Measurements from ENCODE around the gene LRP5.
"Not testable (repeated sequence)": the region's sequence is repeated elsewhere in the genome, so short reads cannot be mapped to it uniquely, and the experiment has no call there.

LRP5 gene

DNA sequence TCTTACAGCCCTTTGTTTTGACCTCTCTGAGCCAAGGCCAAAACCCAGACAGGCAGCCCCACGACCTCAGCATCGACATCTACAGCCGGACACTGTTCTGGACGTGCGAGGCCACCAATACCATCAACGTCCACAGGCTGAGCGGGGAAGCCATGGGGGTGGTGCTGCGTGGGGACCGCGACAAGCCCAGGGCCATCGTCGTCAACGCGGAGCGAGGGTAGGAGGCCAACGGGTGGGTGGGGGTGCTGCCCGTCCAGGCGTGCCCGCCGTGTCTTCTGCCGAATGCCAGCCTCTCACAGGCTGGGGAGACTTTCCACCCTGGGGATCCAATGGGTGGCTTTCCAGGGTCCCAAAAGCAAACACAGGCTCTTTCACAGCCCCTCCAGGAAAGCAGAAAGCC is 111.1 kb downstream of the LRP5 start:
- DNase-seq (ENCODE audit: low read depth in 3 of 3): no peak

DNA sequence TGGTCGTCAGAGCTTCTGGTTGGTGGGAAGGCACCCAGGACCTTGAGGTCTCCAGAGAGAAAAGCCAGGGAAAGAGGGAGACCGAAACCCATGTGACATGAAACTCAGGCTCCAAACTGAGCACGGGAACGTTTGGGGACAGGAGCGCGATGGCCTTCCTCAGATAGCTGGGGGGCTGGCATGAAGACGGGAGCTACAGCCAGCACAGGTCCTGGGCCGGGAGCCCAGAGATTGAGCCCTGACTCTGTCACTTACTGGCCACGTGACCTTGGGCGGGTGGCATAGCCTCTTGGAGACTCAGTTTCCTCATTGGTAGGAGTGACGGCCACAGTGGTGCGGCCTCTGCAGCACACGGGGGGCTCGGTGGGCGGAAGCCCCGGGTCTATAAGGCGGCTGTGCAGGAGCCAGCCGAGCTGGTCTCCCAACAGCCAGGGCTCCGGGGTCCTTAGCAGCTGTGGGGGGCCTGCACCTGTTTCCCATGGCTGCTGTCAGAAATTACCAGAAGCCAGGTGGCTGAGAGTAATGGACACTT is 111.8 kb downstream of the LRP5 start:
- no peak for DNase-seq (ENCODE audit: low read depth in 3 of 3)

DNA sequence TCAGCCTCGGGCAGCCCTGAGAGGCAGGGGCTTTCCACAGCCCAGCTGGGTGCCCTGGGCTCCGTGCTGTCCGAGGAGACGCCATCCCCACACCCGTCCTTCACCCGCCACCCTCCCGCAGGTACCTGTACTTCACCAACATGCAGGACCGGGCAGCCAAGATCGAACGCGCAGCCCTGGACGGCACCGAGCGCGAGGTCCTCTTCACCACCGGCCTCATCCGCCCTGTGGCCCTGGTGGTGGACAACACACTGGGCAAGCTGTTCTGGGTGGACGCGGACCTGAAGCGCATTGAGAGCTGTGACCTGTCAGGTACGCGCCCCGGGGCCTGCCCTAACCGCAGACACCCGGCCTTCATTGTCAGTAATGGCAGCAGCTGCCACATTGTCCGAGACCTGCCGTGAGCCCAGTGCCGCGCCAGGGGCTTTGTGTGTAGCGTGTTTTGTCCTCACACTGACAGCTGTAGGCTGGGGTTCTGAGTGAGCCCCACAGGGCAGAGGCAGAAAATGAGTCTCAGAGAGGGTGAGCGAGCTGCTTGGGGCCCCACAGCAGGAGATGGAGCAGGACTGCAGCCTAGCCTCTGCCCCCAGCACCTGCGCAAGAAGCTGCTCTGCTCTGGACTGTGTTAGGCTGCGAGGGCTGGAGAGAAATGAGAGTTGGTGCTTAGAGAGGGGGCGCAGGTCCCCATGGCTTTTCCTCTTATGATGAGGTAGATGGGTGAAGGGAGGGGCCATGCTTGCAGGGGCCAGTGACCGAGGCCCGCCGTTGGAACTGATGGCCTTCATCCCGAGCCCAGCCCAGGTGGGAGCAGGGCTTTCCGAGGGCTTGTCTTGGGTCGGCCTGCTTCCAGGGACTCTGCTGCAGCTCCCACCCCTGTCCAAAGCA is 112.8 kb downstream of the LRP5 start:
- DNase-seq (ENCODE audit: low read depth in 3 of 3): no peak

DNA sequence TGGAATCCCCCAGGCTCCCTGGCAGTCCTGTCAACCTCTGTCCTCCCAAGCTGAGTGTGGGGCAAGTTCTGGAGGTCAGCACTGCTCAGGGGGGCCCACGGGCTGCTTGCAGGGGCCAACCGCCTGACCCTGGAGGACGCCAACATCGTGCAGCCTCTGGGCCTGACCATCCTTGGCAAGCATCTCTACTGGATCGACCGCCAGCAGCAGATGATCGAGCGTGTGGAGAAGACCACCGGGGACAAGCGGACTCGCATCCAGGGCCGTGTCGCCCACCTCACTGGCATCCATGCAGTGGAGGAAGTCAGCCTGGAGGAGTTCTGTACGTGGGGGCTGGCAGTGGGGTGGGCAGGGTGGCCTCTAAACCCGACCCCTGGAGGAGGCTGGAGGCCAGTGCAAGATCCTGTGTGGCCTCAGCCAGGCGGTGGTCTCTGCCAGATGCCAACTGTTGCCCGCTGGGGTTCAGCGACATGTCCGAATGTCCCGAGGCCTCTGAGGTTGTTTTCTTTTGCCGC is 113.5 kb downstream of the LRP5 start:
- DNase-seq (ENCODE audit: low read depth in 3 of 3): no peak

DNA sequence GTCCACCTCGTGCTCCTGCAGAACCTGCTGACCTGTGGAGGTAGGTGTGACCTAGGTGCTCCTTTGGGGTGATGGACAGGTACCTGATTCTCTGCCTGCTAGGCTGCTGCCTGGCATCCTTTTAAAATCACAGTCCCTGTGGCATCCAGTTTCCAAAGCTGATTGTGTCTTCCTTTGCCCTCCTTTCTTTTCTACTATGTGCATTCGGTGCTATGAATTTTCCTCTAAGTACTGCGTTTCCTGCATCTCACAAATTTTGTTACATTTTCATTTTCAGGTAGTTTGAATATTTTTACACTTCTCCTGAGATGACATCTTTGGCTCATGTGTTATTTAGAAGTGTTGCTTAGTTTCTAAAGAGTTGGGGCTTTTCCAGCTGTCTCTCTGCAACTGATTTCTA is 117.3 kb downstream of the LRP5 start:
- DNase-seq (ENCODE audit: low read depth in 3 of 3): no peak

DNA sequence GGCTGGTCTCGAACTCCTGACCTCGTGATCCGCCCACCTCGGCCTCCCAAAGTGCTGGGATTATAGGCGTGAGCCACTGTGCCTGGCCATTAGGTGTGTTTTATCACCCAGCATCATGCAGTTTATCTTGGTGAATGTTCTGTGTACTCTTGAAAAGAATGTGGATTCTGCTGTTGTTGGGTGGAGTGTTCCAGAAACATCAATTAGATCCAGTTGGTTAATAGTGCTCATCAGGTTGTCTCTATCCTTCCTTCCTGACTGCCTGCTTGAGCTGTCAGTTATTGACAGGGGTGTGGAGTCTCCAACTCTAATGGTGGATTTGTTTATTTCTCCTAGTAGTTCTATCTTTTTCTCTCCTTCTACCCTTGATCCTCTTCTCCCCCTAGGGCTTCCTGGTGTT is 118.0 kb downstream of the LRP5 start:
- DNase-seq (ENCODE audit: low read depth in 3 of 3): no peak

DNA sequence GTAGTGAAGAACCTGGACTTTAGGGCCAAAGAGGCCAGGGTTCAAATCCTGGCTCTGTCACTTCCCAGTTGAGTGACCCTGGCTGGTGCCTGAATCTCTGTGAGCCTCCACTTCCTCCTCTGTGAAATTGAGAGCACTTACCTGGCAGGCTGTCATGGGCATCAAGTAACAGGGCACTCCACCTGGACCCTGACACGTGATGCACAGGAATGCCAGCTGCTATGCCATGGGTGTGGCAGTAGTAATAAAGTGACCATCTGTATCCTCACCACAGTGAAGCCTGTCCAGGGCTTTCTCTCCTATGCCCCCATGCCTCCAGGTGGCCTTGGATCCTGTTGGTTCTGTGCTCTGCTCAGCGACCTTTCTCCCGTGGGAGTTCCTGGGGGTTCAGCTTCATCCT is 118.4 kb downstream of the LRP5 start:
- DNase-seq (ENCODE audit: low read depth in 3 of 3): no peak

DNA sequence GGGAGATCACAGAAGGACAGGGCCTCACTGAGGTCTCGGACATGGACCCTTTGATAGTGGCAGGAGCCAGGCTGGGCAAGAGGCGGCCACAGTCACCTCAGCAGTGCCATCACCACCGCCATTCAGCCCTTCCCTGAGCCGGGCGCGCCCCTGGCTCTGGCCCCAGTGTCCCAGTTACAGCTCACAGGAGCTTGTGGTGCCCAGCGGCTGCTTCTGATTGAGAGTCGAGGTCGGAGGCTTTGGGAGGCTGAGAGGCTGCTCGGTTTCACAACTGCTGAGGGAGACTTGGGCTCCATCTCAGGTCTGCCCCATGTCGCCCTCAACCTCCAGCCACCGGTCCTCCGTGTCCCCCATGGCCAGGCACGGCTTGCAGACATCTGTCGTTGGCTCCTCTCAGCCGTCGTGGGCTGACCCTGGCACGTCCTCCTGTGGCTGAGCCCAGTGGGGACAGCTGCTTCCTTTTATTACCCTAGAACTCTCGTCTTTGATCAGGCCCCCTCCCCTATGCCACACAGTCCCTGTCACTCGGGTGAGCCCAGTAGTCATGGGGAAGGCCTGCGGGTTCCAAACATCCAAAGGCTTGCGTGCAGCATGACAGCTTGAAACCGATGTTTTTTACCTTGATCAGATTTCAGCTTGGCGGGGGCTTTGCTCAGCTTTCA is 119.7 kb downstream of the LRP5 start:
- no peak for DNase-seq (ENCODE audit: low read depth in 3 of 3)

DNA sequence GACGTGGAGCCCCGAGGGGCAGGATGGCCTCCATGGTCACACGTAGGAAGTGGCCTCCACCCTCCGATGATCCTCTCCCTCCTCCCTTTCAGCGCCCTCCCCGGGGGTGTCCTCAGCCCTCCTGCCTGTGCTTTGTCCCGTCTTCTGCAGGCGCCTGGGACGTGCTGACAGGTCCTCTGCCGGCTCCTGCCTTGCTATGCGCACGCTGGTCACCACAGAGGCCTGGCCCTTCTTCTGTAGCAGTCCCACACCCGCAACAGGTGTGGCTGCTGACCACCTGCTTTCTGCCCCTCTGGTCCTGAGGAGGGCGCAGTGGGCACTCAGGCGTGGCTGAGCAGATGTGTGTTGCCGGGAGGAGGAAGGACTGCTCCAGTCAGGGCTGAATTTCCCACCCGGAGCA is 120.5 kb downstream of the LRP5 start:
- DNase-seq (ENCODE audit: low read depth in 3 of 3): no peak

DNA sequence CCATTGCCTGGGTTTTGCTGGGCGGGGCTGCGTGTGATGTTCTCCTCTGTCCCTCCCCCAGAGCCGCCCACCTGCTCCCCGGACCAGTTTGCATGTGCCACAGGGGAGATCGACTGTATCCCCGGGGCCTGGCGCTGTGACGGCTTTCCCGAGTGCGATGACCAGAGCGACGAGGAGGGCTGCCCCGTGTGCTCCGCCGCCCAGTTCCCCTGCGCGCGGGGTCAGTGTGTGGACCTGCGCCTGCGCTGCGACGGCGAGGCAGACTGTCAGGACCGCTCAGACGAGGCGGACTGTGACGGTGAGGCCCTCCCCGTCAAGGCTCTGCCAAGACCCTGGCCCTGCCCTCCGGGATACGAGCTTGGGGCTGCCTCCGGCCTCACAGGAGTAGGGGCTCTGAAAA is 121.2 kb downstream of the LRP5 start:
- no peak for DNase-seq (ENCODE audit: low read depth in 3 of 3)

DNA sequence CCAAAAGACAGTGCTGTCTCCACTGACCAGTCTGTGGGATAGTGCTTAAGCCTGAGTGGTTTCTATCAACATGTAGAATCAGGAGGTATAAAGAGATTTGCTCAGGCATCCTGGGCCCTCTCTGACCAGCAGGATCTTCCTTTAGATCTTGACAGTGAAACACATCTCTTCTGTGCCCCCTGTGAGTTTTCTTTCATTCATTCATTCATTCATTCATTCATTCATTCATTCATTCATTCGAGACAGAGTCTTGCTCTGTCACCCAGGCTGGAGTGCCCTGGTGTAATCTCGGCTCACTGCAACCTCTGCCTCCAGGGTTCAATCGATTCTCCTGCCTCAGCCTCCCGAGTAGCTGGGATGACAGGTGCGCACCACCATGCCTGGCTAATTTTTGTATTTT is 121.8 kb downstream of the LRP5 start:
- not testable (repeated sequence) for DNase-seq (ENCODE audit: low read depth in 3 of 3)

DNA sequence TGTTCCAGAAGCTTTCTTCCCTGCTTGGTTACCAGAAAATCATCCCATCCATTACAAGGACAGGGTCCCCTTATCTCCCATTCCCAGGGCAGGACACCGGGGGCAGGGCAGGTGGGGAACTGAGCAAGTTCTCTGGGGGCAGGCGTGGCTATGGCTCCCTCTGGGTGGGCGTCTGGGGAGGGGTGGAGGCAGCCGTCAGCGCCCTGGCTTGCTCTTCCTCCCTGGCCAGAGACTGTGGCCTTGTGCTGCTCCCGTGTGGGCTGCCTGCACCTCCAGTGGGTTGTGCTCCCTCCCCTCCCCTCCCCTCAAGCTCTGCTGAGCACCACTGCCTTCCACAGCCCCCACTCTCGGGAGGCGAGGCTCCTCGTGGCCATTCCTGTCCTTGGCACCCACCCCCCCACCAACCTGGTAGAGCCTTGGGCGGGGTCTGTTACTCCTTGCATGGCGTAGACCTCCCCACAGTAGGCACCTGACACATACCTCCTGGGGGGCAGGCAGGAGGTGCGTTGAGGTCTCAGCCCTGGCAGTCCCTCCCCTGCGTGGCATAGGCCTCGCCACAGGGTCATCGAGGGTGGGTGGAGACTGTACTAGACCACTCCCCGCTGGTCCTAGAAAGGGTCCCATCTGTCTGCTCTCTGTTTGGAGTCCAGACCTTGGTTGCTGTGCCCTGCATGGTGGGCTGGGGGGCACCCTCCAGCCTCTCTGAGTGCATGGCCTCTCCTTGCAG is 123.9 kb downstream of the LRP5 start:
- no peak for DNase-seq (ENCODE audit: low read depth in 3 of 3)

DNA sequence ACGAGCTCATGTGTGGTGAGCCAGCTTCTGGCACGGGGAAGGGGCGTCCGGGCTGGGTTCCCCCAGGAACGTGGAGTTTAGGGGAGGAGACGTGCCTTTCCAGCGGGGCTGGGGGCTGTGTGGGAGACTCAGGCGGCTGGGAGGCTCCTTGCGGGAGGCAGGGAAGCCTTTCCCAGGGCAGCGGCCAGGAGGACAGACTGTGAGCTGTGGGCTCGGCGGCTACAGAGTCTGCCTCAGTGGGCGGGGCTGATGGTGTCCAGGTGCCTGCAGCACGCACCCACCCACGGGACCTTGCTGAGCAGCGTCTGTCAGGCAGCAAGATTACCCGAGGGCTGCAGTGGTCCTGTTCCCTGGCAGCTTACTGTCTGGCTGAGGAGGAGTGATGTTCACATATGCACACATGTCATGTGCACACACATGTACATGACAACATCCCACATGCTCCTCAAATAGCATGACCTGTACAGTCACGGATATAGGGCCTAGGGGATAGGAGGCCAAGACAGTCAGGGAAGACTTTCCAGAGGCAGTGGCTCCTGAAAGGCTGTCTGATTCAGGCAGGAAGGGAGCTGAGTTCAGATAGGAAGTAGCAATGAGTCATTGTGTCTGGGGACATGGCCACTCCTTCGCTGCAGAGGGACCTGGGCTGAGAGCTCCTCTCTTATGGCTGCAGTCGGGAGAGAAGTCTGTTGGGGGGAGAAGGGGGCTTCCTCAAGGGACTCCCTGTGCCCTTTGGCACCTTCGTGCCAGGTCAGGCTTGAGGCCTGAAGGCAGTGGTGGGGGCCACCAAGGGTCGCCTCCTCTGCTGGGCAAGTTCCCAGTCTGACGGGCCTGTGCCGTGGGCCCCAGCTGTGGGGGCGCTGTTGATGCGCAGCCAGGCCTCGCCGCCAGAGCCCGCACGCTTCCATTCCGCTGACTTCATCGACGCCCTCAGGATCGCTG is 124.9 kb downstream of the LRP5 start:
- no peak for DNase-seq (ENCODE audit: low read depth in 3 of 3)

DNA sequence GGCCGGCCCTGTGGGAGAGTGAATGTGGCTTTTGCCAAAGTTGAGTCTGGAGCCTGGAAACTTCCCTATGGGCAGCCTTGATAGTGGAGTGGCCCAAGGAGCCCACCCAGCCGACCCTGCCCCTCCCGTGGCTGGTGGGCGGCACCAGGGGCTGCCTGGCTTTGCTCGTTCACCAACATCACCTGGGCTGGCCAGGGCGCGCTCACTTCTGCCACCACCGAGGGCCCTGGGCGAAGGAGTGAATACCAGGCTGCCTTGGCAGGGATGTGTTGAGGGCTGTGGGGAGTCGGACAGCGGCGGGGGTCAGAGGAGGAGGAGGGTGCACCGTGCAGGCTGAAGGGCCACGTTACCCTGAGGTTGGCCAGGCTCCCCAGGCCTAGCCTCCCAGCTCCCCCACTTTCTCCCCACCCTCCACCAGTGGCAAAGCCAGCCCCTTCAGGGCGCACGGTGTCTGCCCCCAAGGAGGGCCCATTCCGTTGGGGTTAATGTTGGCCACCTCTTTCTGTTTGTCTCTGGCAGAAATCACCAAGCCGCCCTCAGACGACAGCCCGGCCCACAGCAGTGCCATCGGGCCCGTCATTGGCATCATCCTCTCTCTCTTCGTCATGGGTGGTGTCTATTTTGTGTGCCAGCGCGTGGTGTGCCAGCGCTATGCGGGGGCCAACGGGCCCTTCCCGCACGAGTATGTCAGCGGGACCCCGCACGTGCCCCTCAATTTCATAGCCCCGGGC is 125.7 kb downstream of the LRP5 start:
- no peak for DNase-seq (ENCODE audit: low read depth in 3 of 3)

DNA sequence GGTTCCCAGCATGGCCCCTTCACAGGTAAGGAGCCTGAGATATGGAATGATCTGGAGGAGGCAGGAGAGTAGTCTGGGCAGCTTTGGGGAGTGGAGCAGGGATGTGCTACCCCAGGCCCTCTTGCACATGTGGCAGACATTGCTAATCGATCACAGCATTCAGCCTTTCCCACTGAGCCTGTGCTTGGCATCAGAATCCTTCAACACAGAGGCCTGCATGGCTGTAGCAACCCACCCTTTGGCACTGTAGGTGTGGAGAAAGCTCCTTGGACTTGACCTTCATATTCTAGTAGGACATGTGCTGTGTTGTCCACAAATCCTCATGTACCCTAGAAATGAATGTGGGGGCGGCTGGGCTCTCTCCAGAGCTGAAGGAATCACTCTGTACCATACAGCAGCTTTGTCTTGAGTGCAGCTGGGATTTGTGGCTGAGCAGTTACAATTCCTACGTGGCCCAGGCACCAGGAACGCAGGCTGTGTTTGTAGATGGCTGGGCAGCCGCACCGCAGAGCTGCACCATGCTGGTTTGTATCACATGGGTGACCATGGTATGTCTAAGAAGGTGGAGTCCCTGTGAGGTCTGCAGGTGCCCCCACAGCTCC is 126.4 kb downstream of the LRP5 start:
- no peak for DNase-seq (ENCODE audit: low read depth in 3 of 3)

DNA sequence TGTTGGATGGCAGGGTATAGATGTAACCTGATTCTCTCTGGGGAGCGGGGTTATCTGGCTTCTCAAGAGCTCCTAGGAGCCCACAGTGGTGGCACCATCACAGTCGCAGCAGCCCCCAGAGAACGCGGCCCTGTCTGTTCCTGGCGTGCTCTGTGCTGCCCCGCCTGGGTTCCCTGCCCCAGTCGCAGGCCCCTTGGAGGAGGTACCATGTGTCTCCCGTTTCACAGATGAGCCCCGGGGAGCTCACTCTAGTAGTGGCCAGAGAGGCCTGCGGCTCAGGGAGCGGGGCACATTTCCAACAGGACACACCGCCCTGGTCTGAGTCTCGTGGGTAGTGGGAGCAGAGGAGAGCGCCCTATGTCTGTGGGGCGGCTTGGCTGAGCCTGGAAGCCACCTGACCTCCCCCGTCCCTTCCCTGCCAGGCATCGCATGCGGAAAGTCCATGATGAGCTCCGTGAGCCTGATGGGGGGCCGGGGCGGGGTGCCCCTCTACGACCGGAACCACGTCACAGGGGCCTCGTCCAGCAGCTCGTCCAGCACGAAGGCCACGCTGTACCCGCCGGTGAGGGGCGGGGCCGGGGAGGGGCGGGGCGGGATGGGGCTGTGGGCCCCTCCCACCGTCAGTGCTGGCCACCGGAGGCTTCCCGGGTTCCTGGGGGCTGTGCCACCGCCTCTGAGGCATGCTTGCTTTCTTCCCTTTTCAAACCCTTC is 127.1 kb downstream of the LRP5 start:
- no peak for DNase-seq (ENCODE audit: low read depth in 3 of 3)

DNA sequence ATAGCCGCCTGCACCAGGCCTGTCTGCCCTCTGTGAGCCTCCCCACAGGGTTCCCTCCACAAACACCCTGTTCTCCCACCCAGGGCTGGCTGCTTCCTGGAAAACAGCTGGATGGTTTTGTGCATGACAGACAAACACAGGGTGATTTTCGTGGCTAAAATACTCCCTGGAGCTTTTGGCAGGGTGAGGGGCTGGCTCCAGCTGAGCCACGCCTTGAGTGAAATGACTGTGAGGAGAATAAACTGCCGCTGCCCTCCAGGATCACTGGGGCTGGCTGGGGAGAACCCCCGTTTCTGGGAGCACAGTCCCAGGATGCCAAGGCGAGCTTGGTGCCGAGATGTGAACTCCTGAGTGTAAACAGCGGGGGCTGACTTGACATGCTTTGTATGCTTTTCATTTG is 127.8 kb downstream of the LRP5 start:
- no peak for DNase-seq (ENCODE audit: low read depth in 3 of 3)

DNA sequence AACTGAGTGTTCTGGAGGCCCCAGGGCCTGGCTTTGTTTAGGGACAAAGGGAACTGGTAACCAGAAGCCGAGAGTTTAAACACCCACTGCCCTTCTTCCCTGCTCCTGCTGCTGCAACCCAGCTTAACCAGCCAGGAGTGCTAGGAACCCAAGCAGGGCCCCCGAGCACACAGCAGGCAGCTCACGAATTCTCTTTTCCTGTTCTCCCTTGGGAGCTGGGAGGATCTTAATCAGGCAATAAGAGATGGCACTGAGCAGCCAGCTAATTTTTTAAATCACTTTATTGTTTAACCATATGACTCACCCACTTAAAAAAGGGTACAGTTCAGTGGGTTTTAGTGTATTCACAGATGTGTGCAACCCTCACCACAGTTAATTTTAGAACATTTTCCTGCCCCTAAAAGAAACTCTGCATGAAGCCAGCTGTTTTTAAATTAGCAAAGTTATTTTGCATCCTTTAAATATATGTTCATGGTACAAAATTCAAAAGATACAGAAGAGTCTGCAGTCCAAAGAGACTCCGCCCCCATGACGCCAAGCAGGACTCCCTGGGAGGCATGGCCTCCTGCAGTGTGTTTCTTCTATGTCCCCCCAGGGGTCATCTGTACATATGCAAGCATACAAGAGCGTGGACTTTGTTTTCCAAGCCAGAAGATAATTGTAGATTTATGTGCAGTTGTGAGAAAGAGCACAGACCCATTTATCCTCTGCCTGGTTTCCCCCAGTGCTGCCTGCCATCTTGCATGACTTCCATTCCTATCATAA is 129.3 kb downstream of the LRP5 start:
- DNase-seq (ENCODE audit: low read depth in 3 of 3): no peak

DNA sequence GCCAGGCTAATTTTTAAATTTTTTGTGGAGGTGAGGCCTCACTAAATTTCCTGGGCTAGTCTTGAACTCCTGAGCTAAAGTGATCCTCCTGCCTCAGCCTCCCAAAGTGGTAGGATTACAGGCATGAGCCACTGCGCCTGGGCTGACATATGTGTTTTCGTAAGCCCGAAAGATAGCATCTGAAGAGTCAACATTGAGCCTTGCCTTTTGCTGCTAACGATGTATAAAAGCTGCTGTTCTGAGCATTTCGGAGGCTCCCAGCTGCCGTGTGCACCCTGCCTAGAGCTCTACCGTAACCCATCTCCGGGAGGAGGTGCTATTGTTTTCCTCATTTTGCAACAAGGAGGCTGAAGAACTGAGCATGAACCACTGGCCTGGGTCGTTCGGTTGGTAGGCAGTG is 130.0 kb downstream of the LRP5 start:
- DNase-seq (ENCODE audit: low read depth in 3 of 3): no peak

All from stimulated activated CD4-positive, alpha-beta T cell treated with anti-CD3 and anti-CD28 coated beads, TNF-alpha, amount 100 ng/mL, for 24 hours (primary cell).